ENCODE data around the gene ZNF507. TPM values are rescaled to one million over a fixed set of nuclear protein-coding genes. Genes with fewer than 3 reads are reported as not detected.
A peak's percentile ranks its signal among the peaks of the same experiment; 100 is the strongest.

The ZNF507 gene
- total RNA-seq, 4 donors from 2014 or later = 12.2 to 29.6 (median 16.1) TPM

GRCh38 chr19:32403291-32403995 lies 58.0 kb downstream of the ZNF507 start:
- ATAC-seq (ENCODE audit: low FRiP score) (no peak), DNase-seq (ENCODE audit: low spot score) (no peak)
- TF ChIP-seq, protein P1, sequence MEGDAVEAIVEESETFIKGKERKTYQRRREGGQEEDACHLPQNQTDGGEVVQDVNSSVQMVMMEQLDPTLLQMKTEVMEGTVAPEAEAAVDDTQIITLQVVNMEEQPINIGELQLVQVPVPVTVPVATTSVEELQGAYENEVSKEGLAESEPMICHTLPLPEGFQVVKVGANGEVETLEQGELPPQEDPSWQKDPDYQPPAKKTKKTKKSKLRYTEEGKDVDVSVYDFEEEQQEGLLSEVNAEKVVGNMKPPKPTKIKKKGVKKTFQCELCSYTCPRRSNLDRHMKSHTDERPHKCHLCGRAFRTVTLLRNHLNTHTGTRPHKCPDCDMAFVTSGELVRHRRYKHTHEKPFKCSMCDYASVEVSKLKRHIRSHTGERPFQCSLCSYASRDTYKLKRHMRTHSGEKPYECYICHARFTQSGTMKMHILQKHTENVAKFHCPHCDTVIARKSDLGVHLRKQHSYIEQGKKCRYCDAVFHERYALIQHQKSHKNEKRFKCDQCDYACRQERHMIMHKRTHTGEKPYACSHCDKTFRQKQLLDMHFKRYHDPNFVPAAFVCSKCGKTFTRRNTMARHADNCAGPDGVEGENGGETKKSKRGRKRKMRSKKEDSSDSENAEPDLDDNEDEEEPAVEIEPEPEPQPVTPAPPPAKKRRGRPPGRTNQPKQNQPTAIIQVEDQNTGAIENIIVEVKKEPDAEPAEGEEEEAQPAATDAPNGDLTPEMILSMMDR (IDR thresholded peaks at IDR 0.05) = no peak

DNA sequence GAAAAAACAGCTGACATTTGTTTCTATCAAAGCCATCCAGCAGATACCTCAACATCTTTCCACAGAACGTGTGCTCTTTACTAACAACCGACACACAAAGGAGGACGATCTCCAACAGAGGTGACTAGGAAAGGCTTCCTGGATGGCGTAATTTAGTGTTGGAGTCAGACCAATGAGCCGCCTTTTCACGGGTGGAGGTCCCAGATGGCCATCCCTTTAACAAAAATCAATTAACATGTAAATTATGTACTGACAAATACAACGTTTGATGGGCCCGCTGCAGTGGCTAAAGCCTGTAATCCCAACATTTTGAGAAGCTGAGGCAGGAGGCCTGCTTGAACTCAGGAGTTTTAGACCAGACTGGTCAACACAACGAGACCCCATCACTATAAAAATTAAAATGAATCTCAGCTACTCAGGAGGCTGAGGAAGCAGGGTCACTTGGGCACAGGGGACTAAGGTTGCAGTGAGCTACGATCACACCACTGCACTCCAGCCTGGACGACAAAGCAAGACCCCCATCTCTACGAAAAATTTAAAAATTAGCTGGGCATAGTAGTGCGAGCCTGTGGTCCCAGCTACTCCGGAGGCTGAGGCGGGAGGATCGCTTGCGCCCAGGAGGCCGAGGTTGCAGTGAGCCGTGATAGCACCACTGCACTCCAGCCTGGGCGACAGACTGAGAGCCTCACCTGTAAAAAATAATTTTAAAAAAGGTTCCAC lies 59.0 kb downstream of the ZNF507 start:
- no peak for ATAC-seq (ENCODE audit: low FRiP score)
- TF ChIP-seq, protein P1 (IDR thresholded peaks at IDR 0.05) = no peak
- DNase-seq (ENCODE audit: low spot score) = no peak

- TF ChIP-seq, protein P1 (IDR thresholded peaks at IDR 0.05) = no peak
- DNase-seq (ENCODE audit: low spot score) (no peak), ATAC-seq (ENCODE audit: low FRiP score) (peak; percentile 21)
These were observed 59.6 kb downstream of the ZNF507 start for GRCh38 chr19:32404933-32405430.

DNA sequence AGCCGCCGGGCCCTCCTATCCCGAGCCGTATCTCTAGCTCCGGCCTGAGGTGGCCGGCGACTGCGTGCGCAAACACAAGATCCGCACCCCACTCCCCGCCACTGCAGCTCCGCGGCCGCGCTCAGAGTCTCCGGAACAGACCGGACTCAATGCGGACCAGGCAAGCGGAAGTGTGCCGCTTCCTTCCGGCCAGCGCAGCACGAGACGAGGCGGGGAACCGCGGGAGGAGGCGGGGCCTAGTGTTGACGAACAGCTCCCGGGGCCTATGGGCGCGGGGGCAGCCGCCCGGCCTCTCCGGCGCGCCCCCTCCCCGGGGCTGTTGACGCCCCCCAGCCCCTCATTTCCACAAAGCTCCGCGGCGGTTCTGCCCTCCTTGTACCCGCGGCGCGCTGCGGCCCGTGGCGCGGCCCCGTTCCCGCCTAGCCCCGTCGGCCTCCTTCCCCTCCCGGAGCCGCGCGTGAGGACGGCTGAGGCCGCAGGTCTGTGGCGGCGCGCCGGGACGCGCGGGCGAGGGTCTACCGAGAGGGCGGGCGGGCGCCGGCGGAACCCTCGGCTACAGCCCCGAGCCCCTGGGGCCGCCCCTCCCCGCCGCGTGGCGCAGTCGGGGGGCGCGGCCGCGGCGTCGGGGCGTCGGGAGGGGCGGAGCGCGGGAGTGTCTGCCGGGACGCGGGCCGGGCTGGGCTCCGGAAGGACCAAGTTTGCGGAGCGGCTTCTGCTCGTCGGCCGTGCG lies 60.2 kb downstream of the ZNF507 start, which contains the start of gene DPY19L3:
DPY19L3 (plus strand) TSS at position 340 of the 730 bp plus-strand sequence. CDS start 2,484 bp downstream, outside the sequence.
- TF ChIP-seq, protein P1 (IDR thresholded peaks at IDR 0.05) = no peak
- DNase-seq (ENCODE audit: low spot score) = peak; percentile 84
- peak; percentile 94 for ATAC-seq (ENCODE audit: low FRiP score)

DNA sequence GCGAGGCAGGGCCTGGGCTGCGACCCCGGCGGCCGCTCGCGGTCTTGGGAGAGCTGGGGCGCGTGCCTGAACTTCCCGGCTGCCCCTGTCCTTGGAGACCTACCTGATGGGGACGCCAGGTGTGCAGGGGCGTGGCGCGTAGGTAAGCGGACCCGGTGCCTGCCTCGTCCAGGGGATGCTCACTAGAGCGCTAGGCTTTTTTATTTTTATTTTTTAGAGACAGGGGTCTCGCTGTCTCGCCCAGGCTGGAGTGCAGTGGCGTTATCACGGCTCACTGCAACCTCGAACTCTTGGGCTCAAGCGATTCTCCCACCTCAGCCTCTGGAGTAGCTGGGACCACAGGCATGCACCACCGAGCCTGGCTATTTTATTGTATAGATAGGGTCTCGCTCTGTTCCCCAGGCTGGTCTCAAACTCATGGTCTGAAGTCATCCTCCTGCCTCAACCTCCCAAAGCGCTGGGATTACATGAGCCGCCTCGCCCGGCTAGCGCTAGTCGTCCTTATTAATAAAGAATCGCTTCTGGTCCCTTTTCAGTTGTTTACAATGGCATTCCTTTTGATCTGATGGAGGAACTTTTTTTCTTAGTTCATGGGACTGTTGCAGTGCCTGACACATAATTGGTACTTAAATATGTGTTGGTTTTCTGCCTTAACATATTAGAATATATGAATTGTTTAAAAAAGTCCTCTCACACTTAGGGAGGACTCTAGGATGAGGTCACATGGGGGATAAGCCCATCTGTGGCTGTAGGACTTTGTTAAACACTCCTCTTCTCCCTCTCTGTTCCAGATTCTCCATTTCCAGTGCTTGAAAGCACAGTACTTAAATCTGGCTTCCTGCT lies 61.0 kb downstream of the ZNF507 start:
- DNase-seq (ENCODE audit: low spot score) (no peak), ATAC-seq (ENCODE audit: low FRiP score) (peak; percentile 1)
- TF ChIP-seq, protein P1 (IDR thresholded peaks at IDR 0.05) = no peak

All from omental fat pad (tissue), 4 donors.